SK-N-SH (cell line): Measurements from ENCODE around the gene MGLL. TPM values are rescaled to one million over a fixed set of nuclear protein-coding genes. Genes with fewer than 3 reads are reported as not detected.

Experiments
- CTCF ChIA-PET: fragments of 300-600, 350-600 bp; formaldehyde crosslinking; extraction: SDS; loops from one replicate; lab custom pipeline; 2021; lab: Yijun Ruan, JAX
- POLR2A ChIA-PET: fragments of 350-600 bp; sonication (Branson Sonifier 250); formaldehyde crosslinking; extraction: SDS; loops from one replicate; lab custom pipeline; 2020; ENCODE audit warnings: antibody characterized with exemption, inconsistent platforms; lab: Yijun Ruan, JAX
- DNase-seq: peaks from one replicate; pipeline ENCODE4 v3.0.0; 2012
- H2AFZ ChIP-seq: fragments of 200-600 bp; sonication (generic); 2 replicates; pipeline ENCODE4 v1.8.1; 2016; ENCODE audit warnings: antibody characterized with exemption, mild to moderate bottlenecking, low read depth
- H3F3A ChIP-seq: fragments of 200-600 bp; sonication (generic); replicated peaks from 2 replicates; pipeline ENCODE3; 2016; ENCODE audit warnings: antibody characterized with exemption, mild to moderate bottlenecking; ENCODE audit not compliant: insufficient read depth
- H3K27ac ChIP-seq, 2 experiments: fragments of 200-500 bp in 1 of 2; fragments of 200-600 bp in 1 of 2; sonication (Bioruptor generic) in 1 of 2; sonication (generic), shearing (Covaris generic) in 1 of 2; 2 replicates each; pipeline versions ENCODE4 v1.5.1 to v1.6.1; 2014 to 2016; ENCODE audit warnings: low read depth in 2 of 2, inconsistent platforms in 1 of 2, low read length in 1 of 2, mild to moderate bottlenecking in 1 of 2, mixed read lengths in 1 of 2
- H3K27me3 ChIP-seq: fragments of 200-600 bp; sonication (generic), shearing (Covaris generic); 2 replicates; pipeline ENCODE4 v1.6.1; 2016; ENCODE audit warnings: mixed run types; ENCODE audit not compliant: insufficient read depth
- H3K36me3 ChIP-seq, 2 experiments: fragments of 200-500 bp in 1 of 2; fragments of 200-600 bp in 1 of 2; sonication (Bioruptor generic) in 1 of 2; sonication (generic) in 1 of 2; replicated peaks in 1 of 2; 2 replicates each; pipeline versions ENCODE3 to v1.5.1; 2014 to 2016; ENCODE audit warnings: low read length in 1 of 2, mild to moderate bottlenecking in 1 of 2; ENCODE audit not compliant: insufficient read depth in 2 of 2, control insufficient read depth in 1 of 2
- H3K4me1 ChIP-seq, 2 experiments: fragments of 200-500 bp in 1 of 2; fragments of 200-600 bp in 1 of 2; sonication (Bioruptor generic) in 1 of 2; sonication (generic), shearing (Covaris generic) in 1 of 2; 2 replicates each; pipeline versions ENCODE4 v1.5.1 to v1.6.1; 2014 to 2016; ENCODE audit warnings: low read depth in 1 of 2, low read length in 1 of 2, mixed run types in 1 of 2; ENCODE audit not compliant: insufficient read depth in 2 of 2, control insufficient read depth in 1 of 2
- H3K4me2 ChIP-seq: fragments of 200-600 bp; sonication (generic), shearing (Covaris generic); 2 replicates; pipeline ENCODE4 v1.6.1; 2017; ENCODE audit warnings: mixed run types
- H3K4me3 ChIP-seq, 2 experiments: fragments of 200-500 bp in 1 of 2; fragments of 200-600 bp in 1 of 2; sonication (Bioruptor generic) in 1 of 2; sonication (generic), shearing (Covaris generic) in 1 of 2; 2 replicates each; pipeline versions ENCODE4 v1.5.1 to v1.8.1; 2014 to 2016; ENCODE audit warnings: low read depth in 2 of 2, inconsistent platforms in 1 of 2, low read length in 1 of 2, mild to moderate bottlenecking in 1 of 2, mixed read lengths in 1 of 2, moderate library complexity in 1 of 2
- H3K79me2 ChIP-seq: fragments of 200-600 bp; sonication (generic); 2 replicates; pipeline ENCODE4 v1.8.1; 2017; ENCODE audit warnings: mild to moderate bottlenecking; ENCODE audit not compliant: insufficient read depth
- H3K9ac ChIP-seq: fragments of 200-600 bp; sonication (generic); 2 replicates; pipeline ENCODE4 v1.6.1; 2017; ENCODE audit warnings: mixed run types
- H3K9me2 ChIP-seq: fragments of 200-600 bp; sonication (generic); 2 replicates; pipeline ENCODE4 v1.6.1; 2017; ENCODE audit warnings: mixed run types
- H3K9me3 ChIP-seq: fragments of 200-600 bp; sonication (generic); 2 replicates; pipeline ENCODE4 v1.6.1; 2017; ENCODE audit warnings: mixed run types, mild to moderate bottlenecking, moderate library complexity
- H4K20me1 ChIP-seq: fragments of 200-600 bp; sonication (generic); 2 replicates; pipeline ENCODE4 v1.6.1; 2017; ENCODE audit warnings: mild to moderate bottlenecking, mixed run types; ENCODE audit not compliant: insufficient read depth
- FOSL2 ChIP-seq: IDR thresholded peaks from 2 replicates; pipeline ENCODE4 v1.4.0; 2012; ENCODE audit warnings: low read depth, mild to moderate bottlenecking, moderate library complexity, borderline replicate concordance
- FOXJ3 ChIP-seq: sonication (generic); formaldehyde crosslinking; IDR thresholded peaks from 2 replicates; pipeline ENCODE4 v1.5.1; 2020; ENCODE audit warnings: mild to moderate bottlenecking, missing genetic modification reagents
- FOXM1 ChIP-seq: IDR thresholded peaks from 2 replicates; pipeline ENCODE4 v1.4.0; 2012; ENCODE audit warnings: low read depth, mild to moderate bottlenecking
- GATA2 ChIP-seq: sonication (generic); formaldehyde crosslinking; IDR thresholded peaks from 2 replicates; pipeline ENCODE4 v1.5.0; 2020; ENCODE audit warnings: mild to moderate bottlenecking, missing genetic modification reagents
- JUND ChIP-seq: IDR thresholded peaks from 2 replicates; pipeline ENCODE4 v1.4.0; 2012
- NFIC ChIP-seq: IDR thresholded peaks from 2 replicates; pipeline ENCODE4 v1.4.0; 2012; ENCODE audit warnings: borderline replicate concordance
- PBX3 ChIP-seq: IDR thresholded peaks from 2 replicates; pipeline ENCODE4; 2012
- RAD21 ChIP-seq: IDR thresholded peaks from 2 replicates; pipeline ENCODE4 v1.6.1; 2012; ENCODE audit warnings: mild to moderate bottlenecking, low read length
- RFX5 ChIP-seq: IDR thresholded peaks from 2 replicates; pipeline ENCODE4 v1.6.1; 2012; ENCODE audit warnings: mild to moderate bottlenecking, improper control_type of control experiment, low read length
- RXRA ChIP-seq: IDR thresholded peaks from 2 replicates; pipeline ENCODE4 v1.4.0; 2012; ENCODE audit warnings: low read depth, mild to moderate bottlenecking, borderline replicate concordance
- SMC3 ChIP-seq: IDR thresholded peaks from 2 replicates; pipeline ENCODE4 v1.6.1; 2012; ENCODE audit warnings: low read depth, low read length, improper control_type of control experiment
- TCF12 ChIP-seq: IDR thresholded peaks from 2 replicates; pipeline ENCODE4 v1.4.0; 2012
- TEAD4 ChIP-seq: IDR thresholded peaks from 2 replicates; pipeline ENCODE4 v1.4.0; 2012; ENCODE audit warnings: mild to moderate bottlenecking, borderline replicate concordance; ENCODE audit not compliant: insufficient read depth
- YY1 ChIP-seq: IDR thresholded peaks from 2 replicates; pipeline ENCODE4 v1.4.0; 2012; ENCODE audit warnings: low read depth, mild to moderate bottlenecking
- WGBS: methylation state at CpG from one replicate; pipeline ENCODE4 v1.1.6; 2017; ENCODE audit warnings: low lambda C conversion rate; 5-methylcytosine and 5-hydroxymethylcytosine counted together
- polyA plus RNA-seq, 3 experiments: library from polyadenylated mRNA; depleted of rRNA; stranded (reverse); fragments of >200 nt; gene quantifications; 2 replicates each; pipeline ENCODE4 v1.2.3, GENCODE V29; 2012
- TF ChIP-seq, protein P1 (sequence below): IDR thresholded peaks from 2 replicates; pipeline ENCODE4 v1.6.1; 2012; ENCODE audit warnings: mild to moderate bottlenecking, low read depth, low read length, moderate library complexity
- TF ChIP-seq, protein P2 (sequence below): fragments of 200-600 bp; sonication (generic); IDR thresholded peaks from 2 replicates; pipeline ENCODE4 v1.6.1; 2017; ENCODE audit warnings: antibody characterized with exemption, mild to moderate bottlenecking, moderate library complexity

Gene MGLL
- polyA plus RNA-seq, 1 of the 3 experiments (the other 2 are of a cell fraction) = 2.2 TPM

DNA sequence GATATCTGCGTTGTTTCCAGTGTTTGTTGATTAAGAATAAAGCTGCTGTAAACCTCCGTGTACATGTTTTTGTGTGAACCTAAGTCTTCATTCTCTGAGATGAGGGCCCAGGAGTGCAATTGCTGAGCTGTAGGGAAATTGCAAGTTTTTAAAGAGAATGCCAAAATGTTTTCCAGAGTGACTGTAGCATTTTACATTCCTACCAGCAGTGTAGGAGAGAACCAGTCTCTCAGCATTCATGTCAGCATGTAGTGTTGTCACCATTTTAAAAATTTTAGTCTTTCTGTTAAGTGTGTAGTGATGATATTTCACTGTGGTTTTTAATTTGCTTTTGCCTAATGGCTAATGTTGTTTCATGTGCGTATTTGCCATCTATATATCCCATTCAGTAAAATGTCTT, 3.4 kb upstream of the MGLL start:
- H3K27ac ChIP-seq = no peak overlapping the region
- H3K27me3 ChIP-seq = no peaks in the 10 kb centered on the region
- peaks cover 4% of the 10 kb centered on the region for H3F3A ChIP-seq
- peaks cover 8 to 13% of the 10 kb centered on the region in 2 experiments; a peak in 2 of 4 replicates for H3K4me1 ChIP-seq
- H3K9ac ChIP-seq = no peak overlapping the region
- H3K36me3 ChIP-seq = no peaks in the 10 kb centered on the region
- no peaks in the 10 kb centered on the region for H3K9me2 ChIP-seq
- no peaks in the 10 kb centered on the region for H3K79me2 ChIP-seq
- WGBS = 93% methylated on average over 3 of the region's 3 CpGs
- peaks cover 23% of the 10 kb centered on the region for H3K9me3 ChIP-seq
- DNase-seq = no peak
- no peak overlapping the region for H2AFZ ChIP-seq
- TF ChIP-seq PBX3 (no peak), RXRA (no peak), TEAD4 (no peak), NFIC (no peak), FOSL2 (no peak), YY1 (no peak), TCF12 (no peak)
- TF ChIP-seq, protein P1, sequence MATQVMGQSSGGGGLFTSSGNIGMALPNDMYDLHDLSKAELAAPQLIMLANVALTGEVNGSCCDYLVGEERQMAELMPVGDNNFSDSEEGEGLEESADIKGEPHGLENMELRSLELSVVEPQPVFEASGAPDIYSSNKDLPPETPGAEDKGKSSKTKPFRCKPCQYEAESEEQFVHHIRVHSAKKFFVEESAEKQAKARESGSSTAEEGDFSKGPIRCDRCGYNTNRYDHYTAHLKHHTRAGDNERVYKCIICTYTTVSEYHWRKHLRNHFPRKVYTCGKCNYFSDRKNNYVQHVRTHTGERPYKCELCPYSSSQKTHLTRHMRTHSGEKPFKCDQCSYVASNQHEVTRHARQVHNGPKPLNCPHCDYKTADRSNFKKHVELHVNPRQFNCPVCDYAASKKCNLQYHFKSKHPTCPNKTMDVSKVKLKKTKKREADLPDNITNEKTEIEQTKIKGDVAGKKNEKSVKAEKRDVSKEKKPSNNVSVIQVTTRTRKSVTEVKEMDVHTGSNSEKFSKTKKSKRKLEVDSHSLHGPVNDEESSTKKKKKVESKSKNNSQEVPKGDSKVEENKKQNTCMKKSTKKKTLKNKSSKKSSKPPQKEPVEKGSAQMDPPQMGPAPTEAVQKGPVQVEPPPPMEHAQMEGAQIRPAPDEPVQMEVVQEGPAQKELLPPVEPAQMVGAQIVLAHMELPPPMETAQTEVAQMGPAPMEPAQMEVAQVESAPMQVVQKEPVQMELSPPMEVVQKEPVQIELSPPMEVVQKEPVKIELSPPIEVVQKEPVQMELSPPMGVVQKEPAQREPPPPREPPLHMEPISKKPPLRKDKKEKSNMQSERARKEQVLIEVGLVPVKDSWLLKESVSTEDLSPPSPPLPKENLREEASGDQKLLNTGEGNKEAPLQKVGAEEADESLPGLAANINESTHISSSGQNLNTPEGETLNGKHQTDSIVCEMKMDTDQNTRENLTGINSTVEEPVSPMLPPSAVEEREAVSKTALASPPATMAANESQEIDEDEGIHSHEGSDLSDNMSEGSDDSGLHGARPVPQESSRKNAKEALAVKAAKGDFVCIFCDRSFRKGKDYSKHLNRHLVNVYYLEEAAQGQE = no peak
- POLR2A ChIA-PET = interaction anchor here (0.7 to 0.9 kb wide), 2 partner anchors 98 to 193 kb away, joined by 3 to 4 read pairs; no protein-coding TSS in a partner anchor
- CTCF ChIA-PET = interaction anchor here (1.4 kb wide), 1 partner anchor 251 kb away, joined by 3 read pairs; no protein-coding TSS in a partner anchor
- H3K4me3 ChIP-seq = no peak overlapping the region
- no peaks in the 10 kb centered on the region for H4K20me1 ChIP-seq
- no peak overlapping the region for H3K4me2 ChIP-seq

DNA sequence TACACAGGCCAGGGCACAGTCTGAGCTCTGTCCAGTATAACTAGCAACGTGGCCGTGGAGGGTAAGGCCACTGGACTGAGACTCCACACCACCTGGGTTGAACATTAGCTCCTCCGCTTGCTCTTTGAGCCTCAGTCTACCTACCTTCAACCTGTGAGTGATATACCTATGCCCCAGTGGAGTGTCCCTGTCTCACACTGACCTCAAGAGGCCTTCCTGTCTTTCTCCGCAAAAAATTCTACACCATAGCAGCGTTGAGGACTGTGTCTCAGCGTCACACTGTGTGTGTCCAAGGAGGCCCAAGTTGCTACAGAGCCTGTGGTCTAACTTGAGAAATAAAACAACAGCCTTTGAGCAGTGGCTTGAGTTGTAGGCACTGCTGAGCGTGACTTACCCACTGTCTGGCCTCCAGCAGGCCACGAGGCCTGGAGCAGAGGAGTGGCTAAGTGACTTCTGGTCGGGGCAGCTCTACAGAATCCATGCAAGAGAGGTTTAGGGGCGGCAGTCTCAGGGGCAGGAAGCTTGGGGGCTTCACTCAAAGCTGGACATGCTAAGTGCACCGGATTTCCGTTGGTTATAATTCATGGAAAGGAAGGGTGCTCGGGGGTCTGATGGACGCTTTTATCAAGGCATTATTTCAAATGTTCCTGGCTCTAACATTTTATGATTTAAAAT, 2.0 kb upstream of the MGLL start:
- no peaks in the 10 kb centered on the region for H3F3A ChIP-seq
- ChIA-PET CTCF (interaction anchor here (0.9 to 3.4 kb wide), 9 partner anchors 16 to 177 kb away, joined by 3 to 27 read pairs (median 3); no protein-coding TSS in a partner anchor), POLR2A (no interaction called here)
- H3K4me1 ChIP-seq = peaks cover 13 to 16% of the 10 kb centered on the region in 2 experiments; a peak in 2 of 4 replicates
- H3K79me2 ChIP-seq = no peaks in the 10 kb centered on the region
- 97% methylated on average over 11 of the region's 14 CpGs for WGBS
- no peaks in the 10 kb centered on the region for H3K36me3 ChIP-seq
- H3K4me2 ChIP-seq = no peak overlapping the region
- no peak for TF ChIP-seq FOXM1
- no peak for TF ChIP-seq SMC3
- no peak for TF ChIP-seq JUND
- TF ChIP-seq NFIC = no peak
- TF ChIP-seq RAD21 = no peak
- TF ChIP-seq TEAD4 = no peak
- TF ChIP-seq, protein P1 = no peak
- TF ChIP-seq, protein P2, sequence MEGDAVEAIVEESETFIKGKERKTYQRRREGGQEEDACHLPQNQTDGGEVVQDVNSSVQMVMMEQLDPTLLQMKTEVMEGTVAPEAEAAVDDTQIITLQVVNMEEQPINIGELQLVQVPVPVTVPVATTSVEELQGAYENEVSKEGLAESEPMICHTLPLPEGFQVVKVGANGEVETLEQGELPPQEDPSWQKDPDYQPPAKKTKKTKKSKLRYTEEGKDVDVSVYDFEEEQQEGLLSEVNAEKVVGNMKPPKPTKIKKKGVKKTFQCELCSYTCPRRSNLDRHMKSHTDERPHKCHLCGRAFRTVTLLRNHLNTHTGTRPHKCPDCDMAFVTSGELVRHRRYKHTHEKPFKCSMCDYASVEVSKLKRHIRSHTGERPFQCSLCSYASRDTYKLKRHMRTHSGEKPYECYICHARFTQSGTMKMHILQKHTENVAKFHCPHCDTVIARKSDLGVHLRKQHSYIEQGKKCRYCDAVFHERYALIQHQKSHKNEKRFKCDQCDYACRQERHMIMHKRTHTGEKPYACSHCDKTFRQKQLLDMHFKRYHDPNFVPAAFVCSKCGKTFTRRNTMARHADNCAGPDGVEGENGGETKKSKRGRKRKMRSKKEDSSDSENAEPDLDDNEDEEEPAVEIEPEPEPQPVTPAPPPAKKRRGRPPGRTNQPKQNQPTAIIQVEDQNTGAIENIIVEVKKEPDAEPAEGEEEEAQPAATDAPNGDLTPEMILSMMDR = no peak
- no peak for TF ChIP-seq RFX5
- no peak for TF ChIP-seq FOXJ3 (CRISPR knock-in tag)
- no peak for TF ChIP-seq GATA2 (CRISPR knock-in tag)
- H3K9ac ChIP-seq = no peak overlapping the region
- H3K9me3 ChIP-seq = peaks cover 15% of the 10 kb centered on the region
- H3K4me3 ChIP-seq = no peak overlapping the region
- H2AFZ ChIP-seq = no peak overlapping the region
- H4K20me1 ChIP-seq = no peaks in the 10 kb centered on the region
- H3K27ac ChIP-seq = no peak overlapping the region
- no peaks in the 10 kb centered on the region for H3K9me2 ChIP-seq
- DNase-seq = no peak
- no peaks in the 10 kb centered on the region for H3K27me3 ChIP-seq
